A673 (cell line): Measurements from ENCODE around the gene FOXN3.

Experiments used
- EZH2 ChIP-seq: fragments of 200-600 bp; sonication (generic); IDR thresholded peaks from 2 replicates; pipeline ENCODE4 v1.6.1; 2017; ENCODE audit warnings: borderline replicate concordance, low read depth, mild to moderate bottlenecking, mixed read lengths, antibody characterized with exemption, low read length; ENCODE audit not compliant: poor library complexity, severe bottlenecking
- TF ChIP-seq, protein P1 (sequence below): fragments of 300-800, 200-600 bp; sonication (generic); conservative IDR thresholded peaks from 2 replicates; pipeline ENCODE4 v1.5.1; 2017; ENCODE audit warnings: low read depth, mild to moderate bottlenecking, antibody characterized with exemption, low read length, moderate library complexity, mixed read lengths

DNA sequence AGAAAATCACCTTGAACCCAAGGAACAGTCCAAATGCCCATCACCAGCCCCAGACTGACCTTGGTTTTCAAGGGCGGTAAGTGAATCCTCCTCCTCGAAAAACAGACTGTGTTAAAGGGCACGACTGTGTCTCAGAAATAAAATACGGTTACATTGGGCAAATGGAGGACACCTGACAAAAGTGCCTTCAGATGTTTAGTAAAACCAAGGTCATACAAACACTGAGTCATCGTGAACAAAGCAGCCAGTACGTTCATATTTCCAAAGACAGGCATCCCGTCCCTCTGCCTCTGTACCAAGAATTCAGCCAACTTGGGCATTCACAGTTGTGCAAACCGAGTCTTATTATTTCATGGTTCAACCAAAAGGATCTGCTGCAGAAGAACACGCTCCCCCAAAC lies 25.9 kb downstream of the FOXN3 start:
- TF ChIP-seq, protein P1, sequence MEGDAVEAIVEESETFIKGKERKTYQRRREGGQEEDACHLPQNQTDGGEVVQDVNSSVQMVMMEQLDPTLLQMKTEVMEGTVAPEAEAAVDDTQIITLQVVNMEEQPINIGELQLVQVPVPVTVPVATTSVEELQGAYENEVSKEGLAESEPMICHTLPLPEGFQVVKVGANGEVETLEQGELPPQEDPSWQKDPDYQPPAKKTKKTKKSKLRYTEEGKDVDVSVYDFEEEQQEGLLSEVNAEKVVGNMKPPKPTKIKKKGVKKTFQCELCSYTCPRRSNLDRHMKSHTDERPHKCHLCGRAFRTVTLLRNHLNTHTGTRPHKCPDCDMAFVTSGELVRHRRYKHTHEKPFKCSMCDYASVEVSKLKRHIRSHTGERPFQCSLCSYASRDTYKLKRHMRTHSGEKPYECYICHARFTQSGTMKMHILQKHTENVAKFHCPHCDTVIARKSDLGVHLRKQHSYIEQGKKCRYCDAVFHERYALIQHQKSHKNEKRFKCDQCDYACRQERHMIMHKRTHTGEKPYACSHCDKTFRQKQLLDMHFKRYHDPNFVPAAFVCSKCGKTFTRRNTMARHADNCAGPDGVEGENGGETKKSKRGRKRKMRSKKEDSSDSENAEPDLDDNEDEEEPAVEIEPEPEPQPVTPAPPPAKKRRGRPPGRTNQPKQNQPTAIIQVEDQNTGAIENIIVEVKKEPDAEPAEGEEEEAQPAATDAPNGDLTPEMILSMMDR: no peak
- no peak for TF ChIP-seq EZH2
